Measurements from ENCODE around the gene B3GNT7.

- TF ChIP-seq CTCF (conservative IDR thresholded peaks at IDR 0.05; ENCODE audit: low read length) (no peak), EZH2phosphoT487 (IDR thresholded peaks at IDR 0.05; ENCODE audit: borderline replicate concordance) (no peak)
Observed at GRCh38 chr2:231355508-231356465, 39.7 kb upstream of the B3GNT7 start.

All from Loucy (cell line).